Loucy (cell line): ENCODE measurements around the gene NSL1.

ENCODE experiments used
- EZH2phosphoT487 ChIP-seq: fragments of 200-600 bp; IDR thresholded peaks from 2 replicates; pipeline ENCODE4 v1.6.1; 2018; ENCODE audit warnings: antibody characterized with exemption, mild to moderate bottlenecking, moderate library complexity, borderline replicate concordance
- TF ChIP-seq, protein P1 (sequence below): fragments of 200-600 bp; sonication (generic); conservative IDR thresholded peaks from 2 replicates; pipeline ENCODE4 v1.5.1; 2014; ENCODE audit warnings: mild to moderate bottlenecking, antibody characterized with exemption, low read length

DNA sequence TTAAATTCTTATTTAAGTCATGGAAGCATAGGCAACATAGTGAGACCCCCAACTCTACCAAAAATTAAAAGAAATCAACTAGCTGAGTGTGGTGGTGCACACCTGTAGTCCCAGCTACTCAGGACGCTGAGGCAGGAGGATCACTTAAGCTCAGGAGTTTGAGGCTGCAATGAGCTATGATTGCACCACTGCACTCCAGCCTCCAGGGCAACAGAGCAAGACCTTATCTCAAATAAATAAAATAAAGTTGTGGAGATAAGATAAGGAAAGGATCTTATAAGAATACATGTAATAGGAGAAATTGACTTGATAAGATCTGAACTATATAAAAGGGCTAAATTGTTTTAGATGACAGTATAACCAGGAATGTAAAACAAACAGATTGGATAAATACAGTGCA, 89.7 kb downstream of the NSL1 start:
- TF ChIP-seq, protein P1, sequence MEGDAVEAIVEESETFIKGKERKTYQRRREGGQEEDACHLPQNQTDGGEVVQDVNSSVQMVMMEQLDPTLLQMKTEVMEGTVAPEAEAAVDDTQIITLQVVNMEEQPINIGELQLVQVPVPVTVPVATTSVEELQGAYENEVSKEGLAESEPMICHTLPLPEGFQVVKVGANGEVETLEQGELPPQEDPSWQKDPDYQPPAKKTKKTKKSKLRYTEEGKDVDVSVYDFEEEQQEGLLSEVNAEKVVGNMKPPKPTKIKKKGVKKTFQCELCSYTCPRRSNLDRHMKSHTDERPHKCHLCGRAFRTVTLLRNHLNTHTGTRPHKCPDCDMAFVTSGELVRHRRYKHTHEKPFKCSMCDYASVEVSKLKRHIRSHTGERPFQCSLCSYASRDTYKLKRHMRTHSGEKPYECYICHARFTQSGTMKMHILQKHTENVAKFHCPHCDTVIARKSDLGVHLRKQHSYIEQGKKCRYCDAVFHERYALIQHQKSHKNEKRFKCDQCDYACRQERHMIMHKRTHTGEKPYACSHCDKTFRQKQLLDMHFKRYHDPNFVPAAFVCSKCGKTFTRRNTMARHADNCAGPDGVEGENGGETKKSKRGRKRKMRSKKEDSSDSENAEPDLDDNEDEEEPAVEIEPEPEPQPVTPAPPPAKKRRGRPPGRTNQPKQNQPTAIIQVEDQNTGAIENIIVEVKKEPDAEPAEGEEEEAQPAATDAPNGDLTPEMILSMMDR, result peak; percentile 17; the same call in 1 of the 2 replicates
- no peak for TF ChIP-seq EZH2phosphoT487
